Measurements from ENCODE around the gene ZBTB22. TPM values are rescaled to one million over a fixed set of nuclear protein-coding genes. Genes with fewer than 3 reads are reported as not detected.

Gene ZBTB22
- total RNA-seq, 1 donor from 2014 or later = 8.2 TPM

- DNase-seq (ENCODE audit: low read depth) = no peak
- peak overlapping the region; percentile 92 for H3K4me3 ChIP-seq (ENCODE audit: low read depth, low read length)
- no peak for TF ChIP-seq CTCF (conservative IDR thresholded peaks at IDR 0.05; ENCODE audit: low read depth, low read length)
These were observed 3.7 kb upstream of the ZBTB22 start for GRCh38 chr6:33321227-33321626.

GRCh38 chr6:33320315-33321181 is 3.0 kb upstream of the ZBTB22 start:
- H3K4me3 ChIP-seq (ENCODE audit: low read depth, low read length) = no peak overlapping the region
- TF ChIP-seq CTCF (conservative IDR thresholded peaks at IDR 0.05; ENCODE audit: low read depth, low read length) = no peak
- DNase-seq (ENCODE audit: low read depth) = no peak

GRCh38 chr6:33319939-33320314 is 2.4 kb upstream of the ZBTB22 start:
- no peak overlapping the region for H3K4me3 ChIP-seq (ENCODE audit: low read depth, low read length)
- DNase-seq (ENCODE audit: low read depth) = no peak
- no peak for TF ChIP-seq CTCF (conservative IDR thresholded peaks at IDR 0.05; ENCODE audit: low read depth, low read length)

- peak overlapping the region; percentile 61 for H3K4me3 ChIP-seq (ENCODE audit: low read depth, low read length)
- no peak for DNase-seq (ENCODE audit: low read depth)
- no peak for TF ChIP-seq CTCF (conservative IDR thresholded peaks at IDR 0.05; ENCODE audit: low read depth, low read length)
These were observed 1.0 kb upstream of the ZBTB22 start for GRCh38 chr6:33318426-33319073.

GRCh38 chr6:33317419-33317668 is 200 bp downstream of the ZBTB22 start:
- TF ChIP-seq CTCF (conservative IDR thresholded peaks at IDR 0.05; ENCODE audit: low read depth, low read length) = no peak

GRCh38 chr6:33316603-33317418 is 733 bp downstream of the ZBTB22 start:
- DNase-seq (ENCODE audit: low read depth) = no peak
- no peak for TF ChIP-seq CTCF (conservative IDR thresholded peaks at IDR 0.05; ENCODE audit: low read depth, low read length)

More at GRCh38 chr6:33317419-33317668, 200 bp downstream of the ZBTB22 start:
- H3K4me3 ChIP-seq (ENCODE audit: low read depth, low read length) = peak overlapping the region; percentile 61
- DNase-seq (ENCODE audit: low read depth) = no peak

More at GRCh38 chr6:33316603-33317418, 733 bp downstream of the ZBTB22 start:
- peak overlapping the region; percentile 61 for H3K4me3 ChIP-seq (ENCODE audit: low read depth, low read length)
